GM04503 (cell line): ENCODE results near the gene TBX1.

ENCODE experiments used
- DNase-seq: peaks from one replicate; pipeline ENCODE4 v3.0.0-alpha.2; 2012; ENCODE audit warnings: low read depth

Gene TBX1

DNA sequence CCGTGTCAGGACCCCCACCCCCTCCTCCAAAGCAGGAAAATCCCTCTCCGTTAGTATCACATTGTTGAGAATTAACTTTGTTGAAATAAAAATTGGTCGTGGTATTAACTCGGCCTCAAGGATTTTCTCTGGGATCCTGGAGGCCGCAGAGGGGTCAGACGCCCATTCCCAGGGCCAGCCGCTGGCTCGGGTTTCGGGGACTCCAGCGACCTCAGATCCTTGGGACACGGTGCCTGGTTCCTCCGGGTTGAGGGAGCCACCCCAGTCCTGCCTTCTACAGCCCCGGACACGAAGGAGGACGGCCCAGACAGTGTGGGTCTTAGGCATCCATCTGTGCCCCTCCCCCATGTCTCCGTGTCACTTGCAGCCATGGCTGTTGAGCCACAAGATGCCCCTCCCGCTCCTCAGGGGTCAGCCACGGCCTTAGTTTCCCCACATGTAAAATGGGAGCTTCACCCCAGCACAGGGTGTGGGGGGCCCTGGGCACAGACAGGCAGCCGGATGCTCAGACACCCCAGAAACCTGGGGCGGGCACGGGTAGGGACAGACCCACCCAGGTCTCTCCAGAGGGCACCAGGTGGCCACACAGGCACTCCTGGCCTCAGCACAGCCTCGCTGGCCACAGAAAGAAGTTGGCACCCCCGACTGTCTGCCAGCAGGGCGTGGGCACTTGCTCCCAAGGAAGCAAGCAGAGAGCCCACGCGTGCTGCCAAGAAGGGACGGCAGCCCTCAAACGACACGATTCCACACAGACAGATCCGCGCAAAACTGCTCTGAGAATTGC, 21.7 kb upstream of the TBX1 start:
- no peak for DNase-seq

DNA sequence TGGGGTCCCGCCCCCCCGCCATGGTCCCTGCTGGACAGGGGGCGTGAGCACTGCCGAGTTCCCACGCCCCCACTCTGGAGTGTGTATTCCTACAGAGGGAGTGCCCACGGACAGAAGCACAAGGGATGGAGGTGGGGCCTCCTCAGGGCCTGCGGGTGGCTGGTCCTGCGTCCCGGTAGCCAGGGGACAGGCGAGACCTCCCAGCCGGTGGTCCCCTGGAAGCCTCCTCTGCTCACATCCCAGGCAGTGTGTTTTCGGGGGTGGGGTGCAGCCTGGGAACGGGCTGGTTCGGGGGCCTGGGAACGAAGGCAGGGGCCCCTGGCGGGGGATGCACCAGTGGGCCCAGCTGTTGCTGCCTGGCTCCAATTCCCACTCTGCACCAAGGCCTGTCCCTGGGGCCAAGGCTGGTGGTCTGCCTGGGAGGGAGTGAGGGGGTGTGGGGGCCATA, 21.1 kb upstream of the TBX1 start:
- no peak for DNase-seq

DNA sequence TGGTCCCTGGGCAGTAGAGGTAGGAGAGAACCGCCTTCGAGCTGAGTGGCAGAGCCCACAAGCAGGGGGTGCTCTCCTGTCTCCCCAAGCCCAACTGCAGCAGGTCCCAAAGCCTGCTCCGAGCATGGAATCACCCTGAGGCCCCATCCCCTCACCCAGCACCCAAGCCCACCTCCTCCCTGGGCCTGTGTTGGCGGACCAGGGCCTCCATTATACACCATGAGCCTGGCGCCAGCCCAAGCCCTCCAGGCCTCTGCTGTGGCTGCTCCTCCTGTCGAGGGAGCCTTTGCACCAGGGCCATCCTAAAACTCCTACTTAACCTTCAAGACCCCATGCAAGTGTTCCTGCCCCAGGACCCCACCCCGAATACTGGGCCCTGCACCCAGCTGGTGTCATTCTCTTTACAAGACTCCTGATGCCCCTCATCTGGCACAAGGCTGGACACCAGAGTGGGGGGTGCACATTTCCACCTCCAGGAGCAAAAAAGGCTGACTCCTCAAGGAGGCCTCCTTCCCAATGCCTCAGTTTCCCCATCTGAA, 20.6 kb upstream of the TBX1 start:
- no peak for DNase-seq

DNA sequence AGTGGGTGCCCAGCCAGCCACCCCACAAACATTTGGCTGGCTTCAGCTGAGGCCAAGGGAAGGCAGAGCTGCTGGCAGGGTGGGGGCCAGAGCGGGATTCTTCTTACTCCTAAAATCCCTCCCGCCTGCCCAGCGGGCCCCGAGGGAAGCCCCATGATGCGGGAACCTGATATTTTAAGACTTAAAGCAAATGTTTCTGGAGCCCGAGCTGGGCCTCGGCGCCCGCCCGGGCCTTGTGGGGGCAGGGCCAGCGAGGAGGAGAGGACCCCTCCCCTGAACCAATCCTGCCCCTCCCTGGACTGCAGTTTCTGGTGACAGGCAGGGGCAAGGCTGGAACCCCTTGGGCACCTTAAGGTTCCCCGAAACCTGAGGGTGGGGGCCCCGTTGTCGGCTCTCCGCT, 20.0 kb upstream of the TBX1 start:
- no peak for DNase-seq

DNA sequence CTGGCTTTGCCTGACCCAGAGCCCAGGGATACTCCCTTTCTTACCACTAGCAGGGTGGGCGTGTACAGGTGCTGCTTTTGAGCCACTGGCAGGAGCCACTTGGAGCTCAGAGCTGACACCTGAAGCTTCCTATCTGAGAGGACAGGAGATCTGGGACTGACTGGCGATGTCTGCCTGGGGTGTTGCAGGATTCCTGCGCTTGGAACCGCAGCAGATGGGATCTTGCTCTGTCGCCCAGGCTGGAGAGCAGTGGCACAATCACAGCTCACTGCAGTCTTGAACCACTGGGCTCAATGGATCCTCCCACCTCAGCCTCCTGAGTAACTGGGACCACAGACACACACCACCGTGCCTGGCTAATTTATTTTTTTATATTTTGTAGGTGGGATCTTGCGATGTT, 19.5 kb upstream of the TBX1 start:
- DNase-seq = no peak

DNA sequence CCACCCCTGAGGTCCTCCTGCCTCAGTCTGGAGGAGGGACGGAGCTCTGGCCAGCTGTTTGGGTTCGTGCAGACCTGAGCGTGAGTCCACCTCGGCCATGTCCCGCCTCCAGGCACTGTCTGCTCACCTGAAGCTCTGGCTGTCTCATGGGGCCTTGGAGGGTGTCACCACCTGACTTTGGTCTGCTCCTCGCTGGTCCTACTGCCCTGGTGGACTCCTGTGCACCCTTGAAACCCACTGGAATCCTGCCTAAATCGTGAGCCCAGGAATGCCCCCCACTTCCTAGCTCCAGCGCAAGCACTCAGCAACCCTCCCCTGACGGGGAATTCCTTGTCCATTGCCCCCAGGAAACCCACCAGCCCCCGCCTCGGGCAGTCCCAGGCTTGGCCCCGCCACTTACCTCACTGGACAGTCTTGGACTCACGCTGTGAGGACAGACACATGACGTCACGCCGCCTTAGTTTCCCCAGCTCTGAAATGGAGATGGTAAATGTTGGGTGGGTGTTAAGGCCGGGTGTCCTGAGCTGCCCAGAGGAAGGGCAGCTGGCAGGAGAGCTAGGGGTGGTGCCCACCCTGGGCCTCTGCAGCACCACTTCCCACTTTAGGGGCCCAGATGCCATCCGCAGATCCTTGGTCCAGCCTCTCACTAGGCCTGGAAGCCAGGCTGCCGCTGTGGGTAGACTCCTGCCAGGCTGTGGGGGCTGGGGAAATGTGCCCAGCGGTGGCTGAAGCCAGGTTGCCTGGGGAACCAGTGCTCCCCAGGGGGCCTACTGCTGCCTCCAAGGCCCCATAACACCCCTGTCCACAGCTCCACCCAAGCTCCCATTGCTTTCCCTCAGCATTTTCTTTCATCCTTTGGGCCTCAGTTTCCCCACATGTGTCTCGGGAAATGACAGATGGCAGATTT, 18.2 kb upstream of the TBX1 start:
- DNase-seq = no peak

DNA sequence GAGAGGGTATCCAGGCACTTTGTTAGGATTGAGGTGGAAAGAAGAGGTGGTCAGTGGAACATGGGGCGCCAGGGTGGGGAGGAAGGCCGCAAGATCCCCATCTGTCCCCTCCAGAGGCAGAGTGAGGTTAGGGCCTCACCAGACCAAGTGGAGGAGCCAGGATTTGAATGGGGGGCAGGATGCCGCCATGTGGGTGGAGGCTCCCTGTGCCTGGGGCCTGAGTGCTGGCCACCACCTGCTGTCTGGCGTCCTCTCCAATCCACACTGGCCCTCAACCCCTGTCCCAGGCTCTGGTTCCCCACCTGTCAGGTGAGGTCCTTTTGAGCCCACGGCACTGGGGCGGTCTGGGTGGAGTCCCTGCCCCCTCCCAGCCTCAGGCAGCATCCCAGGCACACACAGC, 17.5 kb upstream of the TBX1 start:
- no peak for DNase-seq

DNA sequence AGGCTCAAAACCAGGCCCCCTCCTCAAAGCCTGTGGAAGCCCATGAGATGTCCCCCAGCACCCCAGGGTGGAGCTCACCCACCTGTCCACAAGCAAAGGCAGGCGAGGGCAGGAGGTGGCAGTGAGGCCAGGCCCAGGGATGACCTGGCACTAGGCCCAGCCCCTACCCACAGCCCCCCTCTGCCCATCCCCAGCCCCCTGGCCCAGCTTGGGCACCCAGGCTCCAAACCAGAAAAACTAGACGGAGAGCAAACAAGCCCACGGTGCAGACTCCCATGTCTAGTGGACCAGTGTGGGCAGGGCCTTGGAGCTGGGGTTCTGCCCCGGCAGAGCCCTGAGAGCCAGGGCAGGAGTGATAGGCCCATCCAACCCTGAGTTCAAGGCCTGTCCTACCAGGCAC, 16.9 kb upstream of the TBX1 start:
- no peak for DNase-seq

DNA sequence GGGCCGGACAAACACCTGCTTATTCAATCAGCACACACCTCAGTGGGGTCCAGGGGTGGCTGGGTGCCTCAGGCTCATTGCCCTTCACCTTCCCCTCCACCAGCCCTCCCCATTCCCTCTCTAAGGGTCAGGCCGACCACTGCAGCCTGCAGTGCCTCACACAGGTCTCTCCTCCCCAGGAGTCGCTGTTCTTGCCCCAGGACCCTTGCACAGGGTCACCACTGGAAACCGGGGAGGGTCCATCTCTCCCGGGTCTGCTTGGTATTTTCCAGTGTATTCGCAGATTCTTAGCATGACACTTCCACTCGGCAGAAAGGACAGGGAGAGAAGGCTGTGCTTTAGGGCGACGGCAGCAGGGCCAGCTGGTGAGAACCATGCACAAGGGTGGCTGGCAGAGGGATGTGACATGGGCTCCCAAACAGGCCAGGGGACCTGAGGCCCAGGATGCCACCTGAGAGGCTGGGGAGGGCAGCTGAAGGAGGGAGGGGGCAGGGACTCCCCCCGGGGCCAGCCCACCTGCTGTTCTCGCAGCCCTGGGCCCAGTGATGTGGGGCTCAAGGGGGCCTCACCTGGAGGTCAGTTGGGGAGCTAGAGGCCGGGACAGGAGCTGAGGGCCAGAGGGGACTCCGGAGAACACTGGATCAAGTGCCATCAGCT, 16.1 kb upstream of the TBX1 start:
- no peak for DNase-seq

DNA sequence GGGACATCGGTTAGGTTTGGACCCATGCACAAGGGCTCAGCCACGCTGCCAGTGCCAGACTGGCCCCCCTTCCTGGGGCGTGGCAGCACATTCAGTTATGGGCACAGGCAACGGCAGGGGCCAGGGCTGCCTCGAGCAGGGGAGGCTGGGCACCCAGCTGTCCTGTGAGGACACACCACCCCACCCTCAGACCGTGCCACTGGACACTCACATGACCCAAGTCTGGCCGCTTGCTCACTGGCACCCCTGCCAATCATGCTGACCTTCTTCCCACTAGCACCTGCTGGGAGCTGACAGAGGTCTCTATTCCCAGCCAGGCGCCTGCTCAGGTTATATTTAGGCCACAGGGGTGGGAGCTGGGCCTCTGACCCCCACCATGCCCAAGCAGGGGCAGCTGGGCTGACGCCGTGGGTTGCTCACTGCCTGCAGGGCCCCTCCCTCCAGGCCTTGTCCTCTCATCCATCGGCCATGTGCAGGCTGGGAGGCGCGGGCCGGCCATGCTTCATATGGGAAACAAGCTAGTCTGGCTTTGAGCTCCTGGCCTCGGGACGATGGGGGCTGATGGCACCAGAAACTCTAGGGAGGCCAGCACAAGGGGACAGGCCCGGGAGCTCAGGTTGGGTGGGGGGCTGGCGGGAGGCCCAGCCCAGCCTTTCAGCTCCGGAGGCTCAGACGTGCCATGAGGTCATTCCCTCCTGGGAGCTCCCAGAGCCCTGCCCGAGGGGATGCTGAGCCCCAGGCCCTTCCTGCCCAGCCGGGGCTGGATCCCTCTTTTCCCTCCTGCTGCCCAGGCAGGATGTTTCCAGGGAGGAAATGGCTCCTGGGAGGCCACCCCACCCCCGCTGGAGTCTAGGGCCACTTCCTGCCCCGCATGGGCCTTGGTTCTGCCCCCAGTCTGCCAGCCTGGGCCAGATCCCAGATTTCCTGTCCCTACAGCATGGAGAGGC, 15.2 kb upstream of the TBX1 start:
- no peak for DNase-seq

DNA sequence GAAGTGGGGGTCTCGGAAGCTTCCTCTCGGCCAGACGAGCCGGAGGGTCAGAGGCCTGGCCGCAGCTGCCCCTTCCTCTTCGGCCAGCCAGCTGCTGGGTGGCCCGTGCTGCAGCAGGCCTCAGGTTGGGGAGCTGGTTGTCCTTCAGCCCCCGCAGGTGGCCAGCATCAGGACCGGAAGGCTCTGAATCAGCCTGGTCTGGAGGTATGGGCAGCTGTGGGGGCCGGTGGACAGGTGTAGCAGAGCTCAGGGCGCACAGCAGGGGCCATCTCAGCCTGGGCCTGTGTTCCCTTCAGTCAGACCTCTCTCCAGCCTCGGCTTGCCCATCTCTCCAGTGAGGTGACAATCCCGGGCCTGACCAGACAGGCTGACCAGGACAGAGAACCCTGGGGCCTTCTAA, 13.9 kb upstream of the TBX1 start:
- no peak for DNase-seq

DNA sequence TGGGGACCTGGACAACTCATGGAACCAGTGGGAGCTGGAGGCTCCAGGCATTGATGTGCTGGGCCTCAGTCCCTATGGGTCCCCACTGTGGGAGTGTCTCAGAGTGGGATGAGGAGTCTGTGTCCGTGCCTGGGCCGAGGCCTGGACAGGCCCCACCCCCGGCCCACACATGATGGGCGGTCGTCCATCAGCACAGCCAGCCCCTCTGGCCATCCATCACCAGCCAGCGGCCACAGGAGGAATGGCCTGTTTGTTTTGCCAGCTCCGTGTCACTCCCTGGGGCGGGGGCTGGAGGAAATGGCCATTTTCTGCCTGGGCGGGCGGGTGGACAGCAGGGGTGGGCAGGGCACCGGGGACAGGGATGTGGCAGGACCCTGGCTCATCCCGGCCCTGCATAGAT, 13.0 kb upstream of the TBX1 start:
- no peak for DNase-seq

DNA sequence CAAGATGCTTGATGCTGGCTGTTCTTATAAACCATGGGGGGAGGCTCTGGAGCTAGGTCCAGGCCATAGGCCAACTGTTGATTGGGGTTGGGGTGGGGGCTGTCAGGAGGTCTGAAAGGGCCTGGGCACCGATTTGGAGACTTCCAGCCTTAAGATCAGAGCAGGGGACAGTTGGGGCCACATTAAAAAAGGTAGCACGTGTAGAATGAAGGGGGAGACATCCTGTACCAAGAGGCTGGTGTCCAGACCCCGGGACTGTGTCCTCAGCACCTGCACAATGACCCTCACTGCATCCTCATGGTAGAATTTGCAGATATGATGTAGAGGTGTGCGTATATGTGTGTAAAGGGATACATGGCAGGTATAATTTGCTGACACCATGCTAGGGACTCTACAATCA, 12.4 kb upstream of the TBX1 start:
- no peak for DNase-seq

DNA sequence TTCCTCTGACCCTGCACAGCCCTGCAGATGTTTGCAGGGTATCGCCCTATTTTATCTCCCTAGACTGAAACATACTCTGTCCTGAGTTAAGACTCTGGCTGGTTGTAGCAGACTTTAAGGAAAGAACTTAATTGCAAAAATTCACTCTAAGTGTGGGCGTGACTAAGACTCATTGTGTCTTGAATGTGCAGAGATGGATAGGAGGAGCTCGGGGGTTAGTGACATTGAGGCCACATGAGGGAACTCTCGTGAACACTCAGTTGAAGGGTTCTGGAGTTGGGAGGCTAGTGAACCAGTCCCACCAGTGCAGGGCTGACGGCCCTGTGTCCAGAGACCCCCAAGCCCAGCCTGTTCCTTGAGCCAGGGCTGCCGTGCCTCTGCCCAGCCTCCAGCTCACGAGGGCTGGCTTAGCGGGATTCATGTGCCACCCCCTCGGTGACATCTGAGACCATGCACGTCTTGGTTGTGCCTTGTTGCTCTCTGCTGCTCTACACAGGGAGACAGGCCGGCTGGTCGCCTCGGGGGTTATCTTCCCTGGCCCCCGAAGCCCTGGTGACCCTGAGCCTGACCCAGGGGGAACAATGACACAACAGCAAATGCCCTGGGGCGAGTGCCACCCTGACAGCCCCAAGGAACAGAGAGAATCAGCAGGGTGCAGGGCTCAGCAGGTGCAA, 11.4 kb upstream of the TBX1 start:
- DNase-seq = no peak

DNA sequence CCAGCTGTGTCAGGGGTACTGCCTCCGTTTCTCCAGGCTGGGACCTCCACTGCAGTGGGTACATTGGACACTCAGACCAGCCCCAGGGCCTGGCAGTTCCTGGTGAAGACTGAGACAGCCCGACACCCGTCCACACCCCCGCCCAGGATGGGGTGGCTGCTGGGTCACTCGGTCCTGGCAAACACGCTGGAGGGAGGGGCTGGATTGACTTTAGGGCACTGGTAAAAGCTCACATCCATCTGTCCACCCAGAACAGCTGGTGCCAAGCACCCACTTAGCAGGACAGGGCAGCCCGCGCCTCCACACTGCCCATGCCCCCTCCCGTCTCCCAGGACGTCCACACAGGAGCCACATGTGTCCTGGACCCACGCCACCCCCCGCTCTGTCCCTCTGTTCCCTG, 10.7 kb upstream of the TBX1 start:
- no peak for DNase-seq

DNA sequence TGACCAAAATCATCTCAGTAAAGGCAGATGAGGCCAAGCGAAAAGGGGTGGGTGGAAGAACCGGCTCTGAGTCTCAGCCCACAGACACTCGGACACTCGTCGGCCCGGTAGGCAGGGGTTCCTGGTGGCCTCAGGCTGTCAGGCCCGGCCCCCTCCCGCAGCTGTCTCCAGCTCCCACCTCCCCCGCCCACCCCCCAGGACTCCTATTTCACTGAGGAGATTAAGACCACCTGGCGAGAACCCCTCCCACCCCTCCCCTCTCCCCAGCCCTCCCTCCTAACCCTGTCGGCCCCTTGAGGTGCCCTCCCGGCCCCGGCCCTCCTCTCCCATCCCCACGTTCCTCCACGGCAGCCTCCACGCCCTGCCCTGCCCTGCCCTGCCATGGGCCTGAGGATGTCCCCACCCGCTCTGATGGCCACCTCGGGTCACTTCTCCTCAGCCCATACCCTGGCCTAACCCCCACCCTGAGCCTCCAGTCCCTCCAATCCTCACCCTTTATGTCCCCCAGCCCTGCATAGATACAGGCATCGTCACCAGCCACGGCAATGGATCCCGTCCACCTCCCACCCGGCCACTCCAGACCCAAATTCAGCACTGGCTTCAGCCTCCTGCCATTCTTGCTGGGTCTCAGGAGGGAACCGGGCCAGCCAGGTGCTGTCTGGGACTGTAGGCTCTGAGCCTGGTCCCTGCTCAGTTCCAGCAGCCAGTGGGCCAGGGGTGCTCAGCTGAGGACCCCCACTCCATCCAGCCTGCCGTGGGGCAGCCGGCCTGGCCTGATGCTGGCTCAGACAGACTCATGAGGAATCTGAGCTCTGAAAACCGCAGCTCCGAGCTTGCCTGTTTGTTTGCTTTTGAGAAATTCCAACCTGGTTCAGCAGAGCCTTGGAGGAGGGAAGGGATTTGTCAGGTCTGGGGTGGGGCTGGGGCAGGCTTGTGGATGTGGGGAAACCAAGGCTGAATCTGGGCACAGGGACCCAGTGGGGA, 9.8 kb upstream of the TBX1 start:
- DNase-seq = no peak

DNA sequence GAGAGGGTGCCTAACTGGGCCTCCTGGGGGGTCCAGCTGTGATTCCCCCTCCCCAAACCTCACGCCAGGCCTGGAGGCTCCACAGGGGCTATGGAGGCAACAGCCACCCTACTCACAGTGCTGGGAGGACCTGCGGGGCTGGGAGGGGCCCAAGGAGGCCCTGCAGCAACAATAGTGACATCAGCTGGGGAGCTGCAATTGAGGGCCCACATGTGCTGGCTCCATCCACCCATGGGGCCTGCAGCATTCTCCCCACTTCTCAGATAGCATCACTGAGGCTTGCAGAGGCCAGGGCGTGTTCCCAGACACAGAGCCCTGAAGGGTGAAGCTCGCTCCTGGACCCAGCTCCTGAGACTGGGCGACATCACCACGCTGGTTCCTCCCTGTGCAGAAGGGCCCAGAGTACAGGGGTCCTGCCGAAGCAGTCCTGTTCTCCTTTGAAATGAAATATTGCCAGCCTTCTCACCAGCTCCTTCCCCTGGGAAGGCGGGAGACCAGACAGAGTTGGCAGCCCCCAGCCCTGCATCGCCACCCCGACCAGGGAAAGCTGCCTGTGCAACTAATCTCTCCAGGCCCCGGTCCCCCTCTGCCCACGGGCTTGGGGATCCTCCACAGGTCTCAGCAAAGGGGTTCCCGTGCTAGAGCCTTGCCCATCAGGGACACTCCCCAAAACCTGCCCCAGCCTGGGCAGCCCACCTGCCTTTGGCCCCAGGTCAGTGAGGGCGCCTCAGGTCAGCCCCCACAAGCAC, 8.9 kb upstream of the TBX1 start:
- no peak for DNase-seq

DNA sequence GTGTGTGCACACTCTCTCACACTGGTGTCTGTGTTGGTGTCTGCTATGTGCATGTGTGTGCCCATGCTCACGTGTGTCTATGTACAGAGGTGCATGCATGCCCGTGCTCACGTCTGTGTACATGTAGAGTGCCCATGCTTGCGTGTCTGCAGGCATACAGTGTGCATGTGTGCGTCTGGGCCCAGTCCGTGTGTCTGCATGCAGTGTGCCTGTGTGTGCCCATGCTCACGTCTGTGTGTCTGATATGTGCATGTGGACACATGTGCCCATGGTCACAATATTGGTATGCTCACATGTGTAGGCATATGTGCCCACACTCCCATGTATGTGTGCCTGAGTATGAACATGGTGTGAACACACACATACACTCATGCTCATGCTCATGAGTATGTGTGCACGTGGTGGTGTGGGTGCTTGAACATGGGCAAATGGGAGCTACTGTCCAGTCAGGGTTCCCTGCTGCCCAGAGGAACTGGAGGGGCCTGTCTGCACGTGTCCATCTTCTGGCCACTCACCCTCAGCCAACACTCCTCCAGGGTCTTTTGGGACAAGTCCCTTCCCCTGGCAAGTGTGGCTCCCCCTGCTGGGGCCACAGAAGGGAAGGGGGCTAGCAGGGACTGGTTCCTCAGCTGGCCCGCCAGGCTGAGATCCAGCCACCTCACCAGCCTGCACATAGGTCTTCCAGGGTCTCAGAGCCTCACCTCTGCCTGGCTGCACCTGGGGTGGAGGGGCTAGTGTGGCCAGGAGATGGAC, 7.3 kb upstream of the TBX1 start:
- no peak for DNase-seq
